ENCODE measurements around the gene VAMP7.
"Not testable (repeated sequence)": the region's sequence is repeated elsewhere in the genome, so short reads cannot be mapped to it uniquely, and the experiment has no call there.

The VAMP7 gene

GRCh38 chrX:155923200-155923599 lies 42.1 kb downstream of the VAMP7 start:
- DNase-seq: no peak

GRCh38 chrX:155930852-155931618 lies 49.9 kb downstream of the VAMP7 start:
- DNase-seq: not testable (repeated sequence)

GRCh38 chrX:155938132-155938531 lies 57.0 kb downstream of the VAMP7 start:
- no peak for DNase-seq

- no peak for DNase-seq
Measured at GRCh38 chrX:155949098-155949497, 68.0 kb downstream of the VAMP7 start.

- DNase-seq: no peak
Measured at GRCh38 chrX:155951237-155951789, 70.2 kb downstream of the VAMP7 start.

- DNase-seq: no peak
Measured at GRCh38 chrX:155953055-155953454, 71.9 kb downstream of the VAMP7 start.

GRCh38 chrX:155954793-155955192 lies 73.6 kb downstream of the VAMP7 start:
- DNase-seq: no peak

GRCh38 chrX:155956099-155956498 lies 75.0 kb downstream of the VAMP7 start:
- no peak for DNase-seq

GRCh38 chrX:155956649-155957048 lies 75.5 kb downstream of the VAMP7 start:
- no peak for DNase-seq

- DNase-seq: no peak
Measured at GRCh38 chrX:155957843-155958242, 76.7 kb downstream of the VAMP7 start.

GRCh38 chrX:155959018-155959587 lies 78.0 kb downstream of the VAMP7 start:
- DNase-seq: no peak

- DNase-seq: no peak
Measured at GRCh38 chrX:155962906-155963305, 81.8 kb downstream of the VAMP7 start.

- peak; percentile 72 to 92 for DNase-seq
Measured at GRCh38 chrX:155966876-155967275, 85.7 kb downstream of the VAMP7 start.

GRCh38 chrX:155967653-155968325 lies 86.6 kb downstream of the VAMP7 start:
- DNase-seq: no peak

GRCh38 chrX:155968326-155968661 lies 87.1 kb downstream of the VAMP7 start:
- DNase-seq: no peak

GRCh38 chrX:155968791-155969190 lies 87.6 kb downstream of the VAMP7 start:
- no peak for DNase-seq

GRCh38 chrX:155971658-155972057 lies 90.5 kb downstream of the VAMP7 start:
- DNase-seq: peak; percentile 36 to 73

- not testable (repeated sequence) for DNase-seq
Measured at GRCh38 chrX:155972241-155972640, 91.1 kb downstream of the VAMP7 start.

- no peak for DNase-seq
Measured at GRCh38 chrX:155983326-155983725, 102.2 kb downstream of the VAMP7 start.

- no peak for DNase-seq
Measured at GRCh38 chrX:155985208-155985607, 104.1 kb downstream of the VAMP7 start.

- not testable (repeated sequence) for DNase-seq
Measured at GRCh38 chrX:155986995-155987394, 105.8 kb downstream of the VAMP7 start.

GRCh38 chrX:155988859-155989258 lies 107.7 kb downstream of the VAMP7 start:
- no peak for DNase-seq

Data from NCI-H526 (cell line).